IPS-15b (cell line): ENCODE results near the gene MRPL14.

Experiments
- H3K27me3 ChIP-seq: one replicate; pipeline ENCODE4 v1.6.1; 2013; ENCODE audit warnings: low read length; ENCODE audit not compliant: control insufficient read depth, insufficient read depth
- H3K36me3 ChIP-seq: one replicate; pipeline ENCODE4 v1.6.1; 2013; ENCODE audit warnings: low read length; ENCODE audit not compliant: control insufficient read depth, insufficient read depth
- H3K4me1 ChIP-seq: one replicate; pipeline ENCODE4 v1.6.1; 2013; ENCODE audit warnings: mild to moderate bottlenecking, low read length; ENCODE audit not compliant: control insufficient read depth, insufficient read depth
- H3K4me3 ChIP-seq: one replicate; pipeline ENCODE4 v1.5.1; 2013; ENCODE audit warnings: low read depth, low read length
- H3K9ac ChIP-seq: one replicate; pipeline ENCODE4 v1.6.1; 2013; ENCODE audit warnings: low read depth, mild to moderate bottlenecking, low read length
- H3K9me3 ChIP-seq: one replicate; pipeline ENCODE4 v1.6.1; 2013; ENCODE audit warnings: mild to moderate bottlenecking, low read length; ENCODE audit not compliant: control insufficient read depth, insufficient read depth

MRPL14 gene

GRCh38 chr6:44117397-44118128, 9.7 kb downstream of the MRPL14 start:
- no peaks in the 10 kb centered on the region for H3K9me3 ChIP-seq
- H3K36me3 ChIP-seq: peaks cover 10% of the 10 kb centered on the region
- no peaks in the 10 kb centered on the region for H3K27me3 ChIP-seq
- no peak overlapping the region for H3K4me3 ChIP-seq
- no peak overlapping the region for H3K9ac ChIP-seq
- peaks cover 10% of the 10 kb centered on the region for H3K4me1 ChIP-seq

GRCh38 chr6:44116641-44117382, 10.4 kb downstream of the MRPL14 start:
- Histone ChIP-seq H3K4me1 (peaks cover 6% of the 10 kb centered on the region), H3K4me3 (no peak overlapping the region), H3K36me3 (peaks cover 10% of the 10 kb centered on the region), H3K9ac (no peak overlapping the region), H3K9me3 (no peaks in the 10 kb centered on the region), H3K27me3 (no peaks in the 10 kb centered on the region)

GRCh38 chr6:44115866-44116265, 11.4 kb downstream of the MRPL14 start:
- Histone ChIP-seq H3K9me3 (no peaks in the 10 kb centered on the region), H3K36me3 (peaks cover 10% of the 10 kb centered on the region), H3K4me1 (peaks cover 1% of the 10 kb centered on the region), H3K27me3 (no peaks in the 10 kb centered on the region), H3K4me3 (no peak overlapping the region), H3K9ac (no peak overlapping the region)

- Histone ChIP-seq H3K9ac (no peak overlapping the region), H3K36me3 (peaks cover 17% of the 10 kb centered on the region), H3K27me3 (no peaks in the 10 kb centered on the region), H3K4me1 (no peaks in the 10 kb centered on the region), H3K4me3 (no peak overlapping the region), H3K9me3 (no peaks in the 10 kb centered on the region)
Measured at GRCh38 chr6:44113414-44113813, 13.8 kb downstream of the MRPL14 start.

- H3K4me1 ChIP-seq: no peaks in the 10 kb centered on the region
- no peaks in the 10 kb centered on the region for H3K27me3 ChIP-seq
- no peak overlapping the region for H3K4me3 ChIP-seq
- H3K9me3 ChIP-seq: no peaks in the 10 kb centered on the region
- no peak overlapping the region for H3K9ac ChIP-seq
- H3K36me3 ChIP-seq: peaks cover 23% of the 10 kb centered on the region
Measured at GRCh38 chr6:44111434-44112417, 15.5 kb downstream of the MRPL14 start.

GRCh38 chr6:44110966-44111365, 16.3 kb downstream of the MRPL14 start:
- H3K36me3 ChIP-seq: peaks cover 27% of the 10 kb centered on the region

GRCh38 chr6:44110005-44110676, 17.1 kb downstream of the MRPL14 start:
- no peak overlapping the region for H3K4me3 ChIP-seq
- no peaks in the 10 kb centered on the region for H3K9me3 ChIP-seq
- H3K4me1 ChIP-seq: no peaks in the 10 kb centered on the region
- H3K36me3 ChIP-seq: peaks cover 27% of the 10 kb centered on the region
- H3K27me3 ChIP-seq: no peaks in the 10 kb centered on the region
- no peak overlapping the region for H3K9ac ChIP-seq

More at GRCh38 chr6:44110966-44111365, 16.3 kb downstream of the MRPL14 start:
- no peak overlapping the region for H3K4me3 ChIP-seq
- H3K9me3 ChIP-seq: no peaks in the 10 kb centered on the region
- no peaks in the 10 kb centered on the region for H3K27me3 ChIP-seq
- H3K4me1 ChIP-seq: no peaks in the 10 kb centered on the region
- no peak overlapping the region for H3K9ac ChIP-seq

- Histone ChIP-seq H3K27me3 (no peaks in the 10 kb centered on the region), H3K36me3 (peaks cover 36% of the 10 kb centered on the region), H3K4me3 (no peak overlapping the region), H3K4me1 (no peaks in the 10 kb centered on the region), H3K9me3 (no peaks in the 10 kb centered on the region), H3K9ac (no peak overlapping the region)
Measured at GRCh38 chr6:44109212-44109611, 18.0 kb downstream of the MRPL14 start.

- Histone ChIP-seq H3K9me3 (no peaks in the 10 kb centered on the region), H3K36me3 (peaks cover 39% of the 10 kb centered on the region), H3K9ac (no peak overlapping the region), H3K4me1 (no peaks in the 10 kb centered on the region), H3K4me3 (no peak overlapping the region), H3K27me3 (no peaks in the 10 kb centered on the region)
Measured at GRCh38 chr6:44108471-44108870, 18.8 kb downstream of the MRPL14 start.

- no peaks in the 10 kb centered on the region for H3K27me3 ChIP-seq
- H3K9me3 ChIP-seq: no peaks in the 10 kb centered on the region
- H3K4me3 ChIP-seq: no peak overlapping the region
- H3K9ac ChIP-seq: no peak overlapping the region
- H3K4me1 ChIP-seq: no peaks in the 10 kb centered on the region
- H3K36me3 ChIP-seq: peaks cover 38% of the 10 kb centered on the region
Measured at GRCh38 chr6:44107017-44107416, 20.2 kb downstream of the MRPL14 start.
